PC-9 (cell line): Measurements from ENCODE around the gene PRKACB. TPM values are rescaled to one million over a fixed set of nuclear protein-coding genes. Genes with fewer than 3 reads are reported as not detected.

Experiments used
- BruUV-seq: library from RNA; stranded (reverse); fragments of 400-500 nt; replicated peaks from 2 replicates; lab custom pipeline; 2021; lab: Mats Ljungman, UMichigan
- CTCF ChIA-PET: fragments of 300-600 bp; sonication (Branson Sonifier 250); formaldehyde crosslinking; loops from one replicate; lab custom pipeline; 2022; ENCODE audit warnings: antibody characterized with exemption; lab: Charles Lee
- POLR2A ChIA-PET: fragments of 300-600 bp; sonication (Branson Sonifier 250); formaldehyde crosslinking; loops from one replicate; lab custom pipeline; 2022; ENCODE audit warnings: antibody characterized with exemption; ENCODE audit not compliant: unreplicated experiment; lab: Charles Lee
- DNase-seq, 2 experiments: peaks; one replicate each; pipeline versions ENCODE4 v3.0.0 to v3.0.0-alpha.2; 2015 to 2022; ENCODE audit warnings: mixed read lengths in 1 of 2
- H2AFZ ChIP-seq: fragments of 200-600 bp; sonication (generic); 2 replicates; pipeline ENCODE4 v1.8.1; 2017; ENCODE audit warnings: antibody characterized with exemption
- H3F3A ChIP-seq: fragments of 200-600 bp; sonication (generic); 2 replicates; pipeline ENCODE4 v1.8.1; 2017; ENCODE audit warnings: antibody characterized with exemption, mild to moderate bottlenecking, low read depth; ENCODE audit not compliant: insufficient read depth
- H3K27ac ChIP-seq: fragments of 200-600 bp; sonication (generic); 2 replicates; pipeline ENCODE4 v1.6.1; 2016; ENCODE audit warnings: mixed run types
- H3K27me3 ChIP-seq: fragments of 200-600 bp; sonication (generic); 2 replicates; pipeline ENCODE4 v1.6.1; 2016; ENCODE audit warnings: low read depth, mixed run types; ENCODE audit not compliant: insufficient read depth
- H3K36me3 ChIP-seq: fragments of 200-600 bp; sonication (generic); 2 replicates; pipeline ENCODE4 v1.6.1; 2016; ENCODE audit warnings: low read depth, mixed run types
- H3K4me1 ChIP-seq: fragments of 200-600 bp; sonication (generic); replicated peaks from 2 replicates; pipeline ENCODE4 v1.6.1; 2016; ENCODE audit warnings: mixed run types; ENCODE audit not compliant: insufficient read depth
- H3K4me2 ChIP-seq: fragments of 200-600 bp; sonication (generic); 2 replicates; pipeline ENCODE4 v1.6.1; 2017; ENCODE audit warnings: mixed run types
- H3K4me3 ChIP-seq: fragments of 200-600 bp; sonication (generic); 2 replicates; pipeline ENCODE4 v1.6.1; 2016; ENCODE audit warnings: mixed run types
- H3K79me2 ChIP-seq: fragments of 200-600 bp; sonication (generic); 2 replicates; pipeline ENCODE4 v1.6.1; 2017; ENCODE audit warnings: low read depth, mixed run types
- H3K9me2 ChIP-seq: fragments of 200-600 bp; sonication (generic); 2 replicates; pipeline ENCODE4 v1.8.1; 2017; ENCODE audit warnings: mild to moderate bottlenecking; ENCODE audit not compliant: insufficient read depth
- H3K9me3 ChIP-seq: fragments of 200-600 bp; sonication (generic); 2 replicates; pipeline ENCODE4 v1.8.1; 2016; ENCODE audit warnings: low read depth; ENCODE audit not compliant: insufficient read depth
- H4K20me1 ChIP-seq: fragments of 200-600 bp; sonication (generic); 2 replicates; pipeline ENCODE4 v1.8.1; 2017; ENCODE audit not compliant: insufficient read depth
- CTCF ChIP-seq: fragments of 200-600 bp; sonication (generic); conservative IDR thresholded peaks from 2 replicates; pipeline ENCODE4 v1.6.1; 2017; ENCODE audit warnings: mixed run types, antibody characterized with exemption, mild to moderate bottlenecking, moderate library complexity
- EZH2 ChIP-seq: fragments of 200-600 bp; sonication (generic); IDR thresholded peaks from 2 replicates; pipeline ENCODE4 v1.8.0; 2017; ENCODE audit warnings: antibody characterized with exemption, low read depth
- intact Hi-C: fragments of 100-400 bp; cut with micrococcal nuclease; formaldehyde crosslinking; loops from one replicate; pipeline ENCODE4 v1.10.0; 2022; ENCODE audit not compliant: unreplicated experiment
- total RNA-seq: library from RNA; stranded (reverse); gene quantifications from 2 replicates; pipeline ENCODE4 v1.2.3, GENCODE V29; 2021

PRKACB gene
- total RNA-seq, 1 experiment from 2014 or later, result 16.7 TPM

DNA sequence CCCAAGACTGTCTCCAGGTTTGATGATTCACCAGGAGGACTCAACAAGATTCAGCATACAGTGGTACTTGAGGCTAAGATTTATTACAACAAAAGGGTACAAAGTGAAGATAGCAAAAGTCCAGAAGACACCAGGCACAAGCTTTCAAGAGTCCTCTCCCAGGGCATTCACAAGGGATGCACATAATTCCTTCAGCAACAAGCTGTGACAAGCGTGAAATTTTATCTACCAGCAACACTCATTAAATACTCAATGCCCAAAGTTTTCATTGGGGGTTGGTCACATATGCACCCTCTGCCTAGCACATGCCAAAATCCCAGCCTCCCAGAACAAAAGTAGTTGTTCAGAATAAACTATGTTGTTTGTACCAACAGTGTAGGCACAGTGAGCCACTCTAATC lies 62.3 kb downstream of the PRKACB start:
- Histone ChIP-seq H3K36me3 (no peaks in the 10 kb centered on the region; the same call in 1 of the 2 replicates), H3K27ac (no peak overlapping the region), H2AFZ (no peak overlapping the region), H3K9me2 (peaks cover 8% of the 10 kb centered on the region; the same call in 1 of the 2 replicates), H3K27me3 (no peaks in the 10 kb centered on the region), H3K4me1 (0 out of 2 replicates have a peak, but pooled peaks cover 4% of the 10 kb centered on the region), H3F3A (no peaks in the 10 kb centered on the region), H3K9me3 (no peaks in the 10 kb centered on the region), H3K79me2 (no peaks in the 10 kb centered on the region), H3K4me3 (no peak overlapping the region), H4K20me1 (no peaks in the 10 kb centered on the region), H3K4me2 (no peak overlapping the region)
- POLR2A ChIA-PET, result no interaction called here
- DNase-seq, result no peak
- BruUV-seq, result no TSS peak
- no peak for TF ChIP-seq EZH2
- no peak for TF ChIP-seq CTCF
- intact Hi-C loops, result no loop called here
- CTCF ChIA-PET, result no interaction called here

DNA sequence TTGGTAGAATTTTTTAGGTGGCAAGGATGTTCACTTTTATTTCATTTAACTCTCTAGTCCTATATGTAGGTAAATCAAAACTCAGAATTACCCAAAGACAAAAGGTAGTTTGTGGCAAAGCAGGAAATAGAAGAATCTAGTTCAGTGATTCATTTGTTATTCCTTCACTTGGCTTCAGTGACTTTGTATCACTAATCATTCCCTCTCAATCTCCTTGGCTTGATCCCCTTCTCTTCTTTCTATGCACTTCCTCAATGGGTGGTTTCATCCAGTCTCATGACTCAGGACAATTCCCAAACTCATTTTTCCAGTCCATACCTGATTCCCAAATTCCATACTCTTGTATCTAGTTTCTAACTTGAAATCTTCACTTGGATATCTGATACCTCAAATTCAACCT lies 64.9 kb downstream of the PRKACB start:
- POLR2A ChIA-PET, result no interaction called here
- no peaks in the 10 kb centered on the region for H4K20me1 ChIP-seq

GRCh38 chr1:84214115-84214956 lies 70.3 kb downstream of the PRKACB start:
- intact Hi-C loops, result no loop called here
- Histone ChIP-seq H3K4me1 (no peaks in the 10 kb centered on the region), H3F3A (no peaks in the 10 kb centered on the region)

More for the DNA sequence above, 64.9 kb downstream of the PRKACB start:
- H3K4me1 ChIP-seq, result 0 out of 2 replicates have a peak, but pooled peaks cover 4% of the 10 kb centered on the region
- intact Hi-C loops, result no loop called here
- H3K4me2 ChIP-seq, result no peak overlapping the region
- H3K4me3 ChIP-seq, result no peak overlapping the region
- no peaks in the 10 kb centered on the region for H3K79me2 ChIP-seq
- TF ChIP-seq EZH2 (no peak), CTCF (no peak)
- H2AFZ ChIP-seq, result no peak overlapping the region
- no peak for DNase-seq
- BruUV-seq, result no TSS peak
- CTCF ChIA-PET, result no interaction called here
- H3K36me3 ChIP-seq, result no peaks in the 10 kb centered on the region; the same call in 1 of the 2 replicates
- H3K27ac ChIP-seq, result no peak overlapping the region
- H3K9me3 ChIP-seq, result no peaks in the 10 kb centered on the region
- no peaks in the 10 kb centered on the region for H3K27me3 ChIP-seq
- no peaks in the 10 kb centered on the region for H3K9me2 ChIP-seq
- no peaks in the 10 kb centered on the region for H3F3A ChIP-seq

More at GRCh38 chr1:84214115-84214956, 70.3 kb downstream of the PRKACB start:
- H3K36me3 ChIP-seq, result no peaks in the 10 kb centered on the region
- TF ChIP-seq CTCF, result no peak
- TF ChIP-seq EZH2, result no peak
- no peak overlapping the region for H3K4me2 ChIP-seq
- no peaks in the 10 kb centered on the region for H4K20me1 ChIP-seq
- H3K9me2 ChIP-seq, result no peaks in the 10 kb centered on the region
- no TSS peak for BruUV-seq
- ChIA-PET POLR2A (no interaction called here), CTCF (no interaction called here)
- H2AFZ ChIP-seq, result no peak overlapping the region
- H3K79me2 ChIP-seq, result no peaks in the 10 kb centered on the region
- H3K9me3 ChIP-seq, result no peaks in the 10 kb centered on the region
- H3K27me3 ChIP-seq, result no peaks in the 10 kb centered on the region
- H3K27ac ChIP-seq, result no peak overlapping the region
- no peak overlapping the region for H3K4me3 ChIP-seq
- DNase-seq, result no peak
